NCI-H2107 treated with DMSO at 0.1 percent for 48 hours (cell line): ENCODE measurements around the gene RAB8B.

Experiments
- DNase-seq: peaks from one replicate; lab custom pipeline; 2025; ENCODE audit not compliant: unreplicated experiment; lab: John Stamatoyannopoulos, UW

The RAB8B gene

GRCh38 chr15:63260791-63261190, 71.4 kb downstream of the RAB8B start:
- DNase-seq, result no peak

- DNase-seq, result no peak
Measured at GRCh38 chr15:63261311-63261710, 71.9 kb downstream of the RAB8B start.

- DNase-seq, result no peak
Measured at GRCh38 chr15:63263519-63263918, 74.1 kb downstream of the RAB8B start.

GRCh38 chr15:63264688-63265293, 75.4 kb downstream of the RAB8B start:
- no peak for DNase-seq

GRCh38 chr15:63274427-63274826, 85.0 kb downstream of the RAB8B start:
- DNase-seq, result no peak

- no peak for DNase-seq
Measured at GRCh38 chr15:63276342-63277037, 87.1 kb downstream of the RAB8B start.

GRCh38 chr15:63277038-63277892, 87.9 kb downstream of the RAB8B start, which contains the start of gene APH1B:
APH1B (plus strand) TSS chr15:63277605; CDS start chr15:63277624, 19 bp downstream.
- DNase-seq, result no peak

- DNase-seq, result no peak
Measured at GRCh38 chr15:63277893-63278456, 88.6 kb downstream of the RAB8B start.

- no peak for DNase-seq
Measured at GRCh38 chr15:63283126-63283525, 93.7 kb downstream of the RAB8B start.

GRCh38 chr15:63284335-63284734, 94.9 kb downstream of the RAB8B start:
- DNase-seq, result no peak

- DNase-seq, result no peak
Measured at GRCh38 chr15:63287109-63287508, 97.7 kb downstream of the RAB8B start.

- no peak for DNase-seq
Measured at GRCh38 chr15:63288342-63288741, 98.9 kb downstream of the RAB8B start.

GRCh38 chr15:63288778-63289378, 99.5 kb downstream of the RAB8B start:
- peak; percentile 42 for DNase-seq

- no peak for DNase-seq
Measured at GRCh38 chr15:63291507-63291906, 102.1 kb downstream of the RAB8B start.

- DNase-seq, result no peak
Measured at GRCh38 chr15:63292241-63292640, 102.8 kb downstream of the RAB8B start.

- no peak for DNase-seq
Measured at GRCh38 chr15:63292771-63293170, 103.4 kb downstream of the RAB8B start.

- no peak for DNase-seq
Measured at GRCh38 chr15:63294359-63294758, 105.0 kb downstream of the RAB8B start.

- DNase-seq, result no peak
Measured at GRCh38 chr15:63295341-63295740, 105.9 kb downstream of the RAB8B start.

GRCh38 chr15:63296195-63296594, 106.8 kb downstream of the RAB8B start:
- DNase-seq, result no peak

- DNase-seq, result no peak
Measured at GRCh38 chr15:63299943-63300575, 110.7 kb downstream of the RAB8B start.

- DNase-seq, result no peak
Measured at GRCh38 chr15:63301088-63301487, 111.7 kb downstream of the RAB8B start.
